IMR-90 (cell line): ENCODE data around the gene EHF. TPM values are rescaled to one million over a fixed set of nuclear protein-coding genes. Genes with fewer than 3 reads are reported as not detected.

Experiments used
- ATAC-seq: fragments of 200-7000 bp; cut with Tn5 transposase; 2 replicates; pipeline ENCODE4 v1.9.1; 2020; ENCODE audit warnings: low read depth, mild to moderate bottlenecking, moderate library complexity
- BruUV-seq: library from RNA; stranded (reverse); fragments of 400-500 nt; replicated peaks from 2 replicates; lab custom pipeline; 2021; lab: Mats Ljungman, UMichigan
- CTCF ChIA-PET: fragments of 300-600 bp; formaldehyde crosslinking; extraction: SDS; loops from one replicate; lab custom pipeline; 2021; ENCODE audit warnings: antibody characterized with exemption; lab: Yijun Ruan, JAX
- POLR2A ChIA-PET: fragments of 300-600 bp; sonication (Branson Sonifier 250); formaldehyde crosslinking; loops from one replicate; lab custom pipeline; 2022; ENCODE audit warnings: antibody characterized with exemption; ENCODE audit not compliant: unreplicated experiment; lab: Charles Lee
- DNase-seq: peaks from one replicate; pipeline ENCODE4 v3.0.0; 2013
- H2AFZ ChIP-seq: replicated peaks from 2 replicates; pipeline ENCODE3; 2013; ENCODE audit warnings: low read length, mild to moderate bottlenecking; ENCODE audit not compliant: poor library complexity
- H2AK5ac ChIP-seq: 2 replicates; pipeline ENCODE4 v1.6.1; 2013; ENCODE audit warnings: low read depth, low read length, inconsistent platforms
- H2AK9ac ChIP-seq: replicated peaks from 2 replicates; pipeline ENCODE3; 2013; ENCODE audit warnings: mild to moderate bottlenecking, low read depth, low read length, moderate library complexity; ENCODE audit not compliant: poor library complexity
- H2BK120ac ChIP-seq: 2 replicates; pipeline ENCODE4 v1.6.1; 2013; ENCODE audit warnings: low read depth, low read length, inconsistent platforms
- H2BK15ac ChIP-seq: 3 replicates; pipeline ENCODE4 v1.6.1; 2013; ENCODE audit warnings: low read depth, low read length, inconsistent platforms
- H2BK20ac ChIP-seq: 2 replicates; pipeline ENCODE4 v1.6.1; 2013; ENCODE audit warnings: low read depth, mild to moderate bottlenecking, inconsistent platforms, low read length, moderate library complexity
- H2BK5ac ChIP-seq: 2 replicates; pipeline ENCODE4 v1.6.1; 2013; ENCODE audit warnings: mild to moderate bottlenecking, low read depth, low read length, inconsistent platforms; ENCODE audit not compliant: poor library complexity, severe bottlenecking
- H3K14ac ChIP-seq: replicated peaks from 2 replicates; pipeline ENCODE4 v1.6.1; 2013; ENCODE audit warnings: low read depth, low read length, inconsistent platforms
- H3K18ac ChIP-seq: 2 replicates; pipeline ENCODE4 v1.6.1; 2013; ENCODE audit warnings: low read depth, low read length, control low read depth
- H3K23ac ChIP-seq: 2 replicates; pipeline ENCODE4 v1.6.1; 2013; ENCODE audit warnings: low read depth, low read length, inconsistent platforms
- H3K27ac ChIP-seq: 2 replicates; pipeline ENCODE4 v1.5.1; 2013; ENCODE audit warnings: mild to moderate bottlenecking, control low read depth, low read length; ENCODE audit not compliant: insufficient read depth
- H3K27me3 ChIP-seq: 2 replicates; pipeline ENCODE4 v1.6.1; 2013; ENCODE audit warnings: low read length; ENCODE audit not compliant: control insufficient read depth, insufficient read depth
- H3K36me3 ChIP-seq: 2 replicates; pipeline ENCODE4 v1.6.1; 2013; ENCODE audit warnings: low read length, mixed read lengths; ENCODE audit not compliant: control insufficient read depth, insufficient read depth
- H3K4ac ChIP-seq: 2 replicates; pipeline ENCODE4 v1.6.1; 2013; ENCODE audit warnings: low read depth, low read length, inconsistent platforms
- H3K4me1 ChIP-seq: 2 replicates; pipeline ENCODE4 v1.6.1; 2013; ENCODE audit warnings: low read length, mixed read lengths; ENCODE audit not compliant: control insufficient read depth, insufficient read depth
- H3K4me2 ChIP-seq: 2 replicates; pipeline ENCODE4 v1.6.1; 2013; ENCODE audit warnings: low read depth, mild to moderate bottlenecking, control low read depth, low read length, moderate library complexity
- H3K4me3 ChIP-seq: 2 replicates; pipeline ENCODE4 v1.5.1; 2013; ENCODE audit warnings: low read depth, mild to moderate bottlenecking, control low read depth, low read length, moderate library complexity; ENCODE audit not compliant: insufficient read depth
- H3K56ac ChIP-seq: 2 replicates; pipeline ENCODE4 v1.6.1; 2013; ENCODE audit warnings: low read length, inconsistent platforms; ENCODE audit not compliant: insufficient read depth; ENCODE audit errors: extremely low read depth
- H3K79me1 ChIP-seq, 2 experiments: 2 replicates each; pipeline ENCODE4 v1.6.1; 2013; ENCODE audit warnings: low read length in 2 of 2, inconsistent platforms in 1 of 2, low read depth in 1 of 2
- H3K9ac ChIP-seq: 2 replicates; pipeline ENCODE4 v1.6.1; 2013; ENCODE audit warnings: low read depth, low read length, control low read depth
- H3K9me1 ChIP-seq: 2 replicates; pipeline ENCODE4 v1.6.1; 2013; ENCODE audit warnings: low read length, inconsistent platforms; ENCODE audit not compliant: insufficient read depth
- H3K9me3 ChIP-seq: 2 replicates; pipeline ENCODE4 v1.6.1; 2013; ENCODE audit warnings: low read length; ENCODE audit not compliant: control insufficient read depth, insufficient read depth
- H4K20me1 ChIP-seq: 2 replicates; pipeline ENCODE4 v1.6.1; 2013; ENCODE audit warnings: low read length, inconsistent platforms; ENCODE audit not compliant: insufficient read depth
- H4K5ac ChIP-seq: 2 replicates; pipeline ENCODE4 v1.6.1; 2013; ENCODE audit warnings: mild to moderate bottlenecking, low read depth, low read length, control low read depth
- H4K8ac ChIP-seq, 2 experiments: 2 replicates each; pipeline ENCODE4 v1.6.1; 2013; ENCODE audit warnings: low read depth in 2 of 2, low read length in 2 of 2, control low read depth in 1 of 2, inconsistent platforms in 1 of 2
- H4K91ac ChIP-seq: 2 replicates; pipeline ENCODE4 v1.6.1; 2013; ENCODE audit warnings: low read depth, low read length, inconsistent platforms; ENCODE audit not compliant: insufficient read depth
- CEBPB ChIP-seq: IDR thresholded peaks from 2 replicates; pipeline ENCODE4 v1.6.1; 2012; ENCODE audit warnings: low read depth, low read length, improper control_type of control experiment
- CHD1 ChIP-seq: IDR thresholded peaks from 2 replicates; pipeline ENCODE4 v1.6.1; 2012; ENCODE audit warnings: low read depth, low read length, improper control_type of control experiment
- CTCF ChIP-seq: conservative IDR thresholded peaks from 2 replicates; pipeline ENCODE4 v1.5.1; 2012; ENCODE audit warnings: mild to moderate bottlenecking, low read depth, low read length, improper control_type of control experiment
- ELK1 ChIP-seq: fragments of 150-350 bp; IDR thresholded peaks from 2 replicates; pipeline ENCODE4 v1.6.1; 2016; ENCODE audit warnings: low read depth, mild to moderate bottlenecking, low read length, moderate library complexity, borderline replicate concordance
- FOS ChIP-seq: fragments of 150-350 bp; IDR thresholded peaks from 2 replicates; pipeline ENCODE4 v1.6.1; 2016; ENCODE audit warnings: low read depth, low read length
- MAFK ChIP-seq: IDR thresholded peaks from 2 replicates; pipeline ENCODE4 v1.6.1; 2012; ENCODE audit warnings: low read depth, low read length, improper control_type of control experiment
- MAZ ChIP-seq: IDR thresholded peaks from 2 replicates; pipeline ENCODE4 v1.6.1; 2012; ENCODE audit warnings: low read depth, mild to moderate bottlenecking, low read length, improper control_type of control experiment, moderate library complexity, borderline replicate concordance
- MXI1 ChIP-seq: IDR thresholded peaks from 2 replicates; pipeline ENCODE4 v1.6.1; 2012; ENCODE audit warnings: low read depth, mild to moderate bottlenecking, low read length, moderate library complexity, borderline replicate concordance
- NFE2L2 ChIP-seq: fragments of 150-350 bp; IDR thresholded peaks from 2 replicates; pipeline ENCODE4 v1.6.1; 2016; ENCODE audit warnings: low read depth, mild to moderate bottlenecking, low read length
- POLR2A ChIP-seq: IDR thresholded peaks from 2 replicates; pipeline ENCODE4 v1.6.1; 2012; ENCODE audit warnings: mild to moderate bottlenecking, low read depth, low read length
- RAD21 ChIP-seq: IDR thresholded peaks from 2 replicates; pipeline ENCODE4 v1.6.1; 2012; ENCODE audit warnings: low read length, improper control_type of control experiment
- RCOR1 ChIP-seq: IDR thresholded peaks from 2 replicates; pipeline ENCODE4 v1.6.1; 2012; ENCODE audit warnings: mild to moderate bottlenecking, low read length, improper control_type of control experiment; ENCODE audit not compliant: insufficient replicate concordance
- RFX5 ChIP-seq: IDR thresholded peaks from 2 replicates; pipeline ENCODE4 v1.8.0; 2012; ENCODE audit warnings: low read depth, mild to moderate bottlenecking, low read length, moderate library complexity
- SMC3 ChIP-seq: fragments of 150-350 bp; IDR thresholded peaks from 2 replicates; pipeline ENCODE4 v1.6.1; 2016; ENCODE audit warnings: low read depth, mild to moderate bottlenecking, antibody characterized with exemption, low read length, moderate library complexity
- USF2 ChIP-seq: fragments of 150-350 bp; IDR thresholded peaks from 2 replicates; pipeline ENCODE4 v1.6.1; 2017; ENCODE audit warnings: mild to moderate bottlenecking, antibody characterized with exemption, low read length, low read depth
- WGBS, 2 experiments: methylation state at CpG; one replicate each; pipeline versions ENCODE4 v1.1.5 to v1.1.7; 2013; ENCODE audit warnings: missing lambda C conversion rate in 2 of 2; ENCODE audit not compliant: insufficient read length in 1 of 2; ENCODE audit errors: extremely low coverage in 2 of 2; 5-methylcytosine and 5-hydroxymethylcytosine counted together
- dilution Hi-C: fragments of 300-500 bp; cut with HindIII; formaldehyde crosslinking; loops from one replicate; pipeline ENCODE4 v1.14.3; 2018; ENCODE audit warnings: low sequenced_read_pairs; ENCODE audit not compliant: unreplicated experiment
- in situ Hi-C: fragments of 300-500 bp; cut with MboI; formaldehyde crosslinking; loops from 3 replicates; pipeline ENCODE4 v1.14.3; 2019; ENCODE audit warnings: low sequenced_read_pairs, inconsistent platforms, mixed read lengths
- intact Hi-C: fragments of 100-400 bp; cut with micrococcal nuclease; formaldehyde crosslinking; loops from 2 replicates; pipeline ENCODE4 v1.10.0; 2022
- polyA plus RNA-seq, 3 experiments: library from polyadenylated mRNA; depleted of rRNA; stranded (reverse); fragments of >200 nt; gene quantifications; 2 replicates each; pipeline ENCODE4 v1.2.3, GENCODE V29; 2012; ENCODE audit warnings: low replicate concordance in 1 of 3
- total RNA-seq: library from RNA; depleted of rRNA; stranded (reverse); fragments of >200 nt; gene quantifications from 2 replicates; pipeline ENCODE4 v1.2.3, GENCODE V29; 2012

Gene EHF
- total and polyA plus RNA-seq, 2 of the 4 experiments (the other 2 are of a cell fraction) = under 0.01 TPM; not detected in 1

GRCh38 chr11:34616830-34617504, 3.9 kb upstream of the EHF start:
- intact Hi-C loops = no loop called here
- Histone ChIP-seq H2AFZ (no peak overlapping the region), H3K14ac (no peak overlapping the region), H3K18ac (no peak overlapping the region), H2BK120ac (no peak overlapping the region), H3K4me1 (peaks cover 2% of the 10 kb centered on the region; the same call in 1 of the 2 replicates), H3K9me1 (peaks cover 1% of the 10 kb centered on the region; the same call in 1 of the 2 replicates), H3K23ac (no peak overlapping the region), H3K27me3 (no peaks in the 10 kb centered on the region), H3K79me1 (no peaks in the 10 kb centered on the region), H4K20me1 (no peaks in the 10 kb centered on the region), H3K27ac (no peak overlapping the region), H3K4ac (no peak overlapping the region), H4K8ac (no peak overlapping the region), H3K4me3 (no peak overlapping the region), H2BK15ac (no peak overlapping the region), H4K5ac (no peak overlapping the region), H3K56ac (no peak overlapping the region), H4K91ac (no peak overlapping the region), H2BK20ac (no peak overlapping the region), H3K9ac (no peak overlapping the region), H2BK5ac (no peak overlapping the region), H2AK5ac (no peak overlapping the region), H2AK9ac (no peak overlapping the region), H3K36me3 (no peaks in the 10 kb centered on the region), H3K4me2 (no peak overlapping the region), H3K9me3 (no peaks in the 10 kb centered on the region)
- WGBS, 2 experiments = 48% methylated on average over 2 of the region's 7 CpGs; no CpG with 5 or more reads in 1 of the 2 experiments
- no peak for TF ChIP-seq FOS
- no peak for TF ChIP-seq CEBPB
- TF ChIP-seq POLR2A = no peak
- TF ChIP-seq MAZ = no peak
- TF ChIP-seq RFX5 = no peak
- TF ChIP-seq SMC3 = no peak
- TF ChIP-seq RCOR1 = no peak
- no peak for TF ChIP-seq ELK1
- TF ChIP-seq MXI1 = no peak
- no peak for TF ChIP-seq USF2
- no peak for TF ChIP-seq CHD1
- no peak for TF ChIP-seq NFE2L2
- TF ChIP-seq CTCF = no peak
- no peak for TF ChIP-seq MAFK
- no peak for TF ChIP-seq RAD21
- ChIA-PET CTCF (no interaction called here), POLR2A (no interaction called here)
- DNase-seq (no peak), ATAC-seq (no peak)
- in situ Hi-C loops = no loop called here
- dilution Hi-C loops = no loop called here
- no TSS peak for BruUV-seq
